ENCODE data around the gene RNASE4. TPM values are rescaled to one million over a fixed set of nuclear protein-coding genes. Genes with fewer than 3 reads are reported as not detected.

The RNASE4 gene
- total RNA-seq, 1 experiment from 2014 or later, result 3.9 TPM

- no peaks in the 10 kb centered on the region for H3K9me2 ChIP-seq (ENCODE audit: insufficient read depth)
- no peak overlapping the region for H3K9ac ChIP-seq (ENCODE audit: low read length)
- H3K9me3 ChIP-seq (ENCODE audit: control insufficient read depth in 1 of 2, insufficient read depth in 1 of 2, low read depth in 1 of 2, low read length in 2 of 2), result no peaks in the 10 kb centered on the region
- TF ChIP-seq SIN3A (IDR thresholded peaks at IDR 0.05; ENCODE audit: low read depth) (no peak), CEBPB (IDR thresholded peaks at IDR 0.05; ENCODE audit: low read depth) (no peak), ELF1 (IDR thresholded peaks at IDR 0.05; ENCODE audit: borderline replicate concordance, low read depth) (no peak), ATF3 (IDR thresholded peaks at IDR 0.05) (no peak)
- H4K20me1 ChIP-seq (ENCODE audit: insufficient read depth), result no peaks in the 10 kb centered on the region
- no peaks in the 10 kb centered on the region for H3K79me2 ChIP-seq (ENCODE audit: insufficient read depth, low read length)
- no peak overlapping the region for H3K4me2 ChIP-seq (ENCODE audit: low read length)
- POLR2A ChIA-PET, result no interaction called here
- intact Hi-C loops (cut with micrococcal nuclease), result no loop called here
- CTCF ChIA-PET, result no interaction called here
- H3K4me1 ChIP-seq (ENCODE audit: control insufficient read depth in 1 of 2, insufficient read depth in 2 of 2, low read length in 2 of 2), result no peaks in the 10 kb centered on the region
- H3K27me3 ChIP-seq (ENCODE audit: insufficient read depth, low read length), result peaks cover 16% of the 10 kb centered on the region
- RAD21 ChIA-PET (ENCODE audit: low non-redundant PET in 1 of 2, low total read pairs in 2 of 2, uncharacterized antibody in 2 of 2, unreplicated experiment in 2 of 2), result no interaction called here
- no peaks in the 10 kb centered on the region for H3K36me3 ChIP-seq (ENCODE audit: control insufficient read depth in 1 of 2, insufficient read depth in 2 of 2, low read length in 2 of 2)
- no peak overlapping the region for H3K27ac ChIP-seq (ENCODE audit: low read depth, low read length)
- no peak overlapping the region for H3K4me3 ChIP-seq (replicated peaks in 1 of 2; ENCODE audit: low read depth in 1 of 2, low read length in 2 of 2)
- no TSS peak for BruUV-seq (replicated peaks)
- no peak for ATAC-seq
- no peak overlapping the region for H2AFZ ChIP-seq (ENCODE audit: low read depth, low read length, poor library complexity, severe bottlenecking)
- no peak for DNase-seq (ENCODE audit: low read depth, low spot score)
Observed at GRCh38 chr14:20720741-20721140, 36.4 kb downstream of the RNASE4 start.

GRCh38 chr14:20722016-20722415 is 37.7 kb downstream of the RNASE4 start:
- ChIA-PET CTCF (no interaction called here), POLR2A (no interaction called here), RAD21 (ENCODE audit: low non-redundant PET in 1 of 2, low total read pairs in 2 of 2, uncharacterized antibody in 2 of 2, unreplicated experiment in 2 of 2) (no interaction called here)
- Histone ChIP-seq H2AFZ (ENCODE audit: low read depth, low read length, poor library complexity, severe bottlenecking) (no peak overlapping the region), H3K9me2 (ENCODE audit: insufficient read depth) (no peaks in the 10 kb centered on the region), H4K20me1 (ENCODE audit: insufficient read depth) (no peaks in the 10 kb centered on the region), H3K9ac (ENCODE audit: low read length) (no peak overlapping the region), H3K4me3 (replicated peaks in 1 of 2; ENCODE audit: low read depth in 1 of 2, low read length in 2 of 2) (no peak overlapping the region), H3K4me1 (ENCODE audit: control insufficient read depth in 1 of 2, insufficient read depth in 2 of 2, low read length in 2 of 2) (no peaks in the 10 kb centered on the region), H3K36me3 (ENCODE audit: control insufficient read depth in 1 of 2, insufficient read depth in 2 of 2, low read length in 2 of 2) (no peaks in the 10 kb centered on the region), H3K4me2 (ENCODE audit: low read length) (no peak overlapping the region), H3K79me2 (ENCODE audit: insufficient read depth, low read length) (no peaks in the 10 kb centered on the region), H3K9me3 (ENCODE audit: control insufficient read depth in 1 of 2, insufficient read depth in 1 of 2, low read depth in 1 of 2, low read length in 2 of 2) (no peaks in the 10 kb centered on the region), H3K27ac (ENCODE audit: low read depth, low read length) (no peak overlapping the region), H3K27me3 (ENCODE audit: insufficient read depth, low read length) (peaks cover 16% of the 10 kb centered on the region)
- BruUV-seq (replicated peaks), result no TSS peak
- no peak for DNase-seq (ENCODE audit: low read depth, low spot score)
- ATAC-seq, result no peak
- intact Hi-C loops (cut with micrococcal nuclease), result no loop called here
- TF ChIP-seq SIN3A (IDR thresholded peaks at IDR 0.05; ENCODE audit: low read depth) (no peak), TCF7L2 (IDR thresholded peaks at IDR 0.05; ENCODE audit: borderline replicate concordance, extremely low read depth, insufficient read depth, insufficient read length) (no peak), ZNF274 (IDR thresholded peaks at IDR 0.05; ENCODE audit: low read depth, low read length) (no peak), CTCF (IDR thresholded peaks at IDR 0.05 in 2 of 3, conservative IDR thresholded peaks at IDR 0.05 in 1 of 3; ENCODE audit: borderline replicate concordance in 1 of 3, insufficient read depth in 1 of 3, low read depth in 2 of 3, low read length in 2 of 3) (no peak), ZFX (IDR thresholded peaks at IDR 0.05) (no peak), ATF3 (IDR thresholded peaks at IDR 0.05) (no peak)
